Right lobe of liver (tissue), 4 donors: ENCODE results near the gene EMILIN2.

Experiments
- CTCF ChIP-seq, 4 donors: fragments of 200-600 bp in 3 of 4; fragments of 450-650 bp in 1 of 4; IDR thresholded peaks; one replicate each; pipeline versions ENCODE4 v1.5.1 to v1.8.0; 2016 to 2022; ENCODE audit warnings: antibody characterized with exemption in 4 of 4, mild to moderate bottlenecking in 2 of 4
- POLR2A ChIP-seq: fragments of 450-650 bp; IDR thresholded peaks from one replicate; pipeline ENCODE4 v1.6.1; 2017; ENCODE audit warnings: antibody characterized with exemption, mild to moderate bottlenecking
- donor health status: DM: no; HTN: no; CAD: no.
- donor health status: DM: no; HTN: no; CAD: no.
- donor health status: DM: no; HTN: yes; CAD: no.

- TF ChIP-seq POLR2A (no peak), CTCF (IDR thresholded peaks at IDR 0.05) (no peak)
Measured at GRCh38 chr18:2826581-2826980, 20.2 kb upstream of the EMILIN2 start.
